ENCODE data around the gene CRTC1.
"Not testable (repeated sequence)": the region's sequence is repeated elsewhere in the genome, so short reads cannot be mapped to it uniquely, and the experiment has no call there.

Gene CRTC1

GRCh38 chr19:18718015-18718526 lies 34.6 kb downstream of the CRTC1 start:
- no peak for ATAC-seq
- H3K27ac Mint-ChIP-seq: peak overlapping the region in 1 of 2 donors; percentile 55
- peaks cover 45% of the 10 kb centered on the region for H3K4me1 Mint-ChIP-seq

GRCh38 chr19:18718846-18719458 lies 35.5 kb downstream of the CRTC1 start:
- Mint-ChIP-seq H3K27ac (peak overlapping the region in 1 of 2 donors; percentile 20), H3K27me3 (no peaks in the 10 kb centered on the region), H3K9me3 (no peaks in the 10 kb centered on the region), H3K4me1 (peaks cover 45% of the 10 kb centered on the region), H3K4me3 (no peak overlapping the region)
- DNase-seq (no peak), ATAC-seq (no peak)

More at GRCh38 chr19:18718015-18718526, 34.6 kb downstream of the CRTC1 start:
- Mint-ChIP-seq H3K27me3 (no peaks in the 10 kb centered on the region), H3K4me3 (no peak overlapping the region), H3K9me3 (no peaks in the 10 kb centered on the region)
- DNase-seq: no peak

DNA sequence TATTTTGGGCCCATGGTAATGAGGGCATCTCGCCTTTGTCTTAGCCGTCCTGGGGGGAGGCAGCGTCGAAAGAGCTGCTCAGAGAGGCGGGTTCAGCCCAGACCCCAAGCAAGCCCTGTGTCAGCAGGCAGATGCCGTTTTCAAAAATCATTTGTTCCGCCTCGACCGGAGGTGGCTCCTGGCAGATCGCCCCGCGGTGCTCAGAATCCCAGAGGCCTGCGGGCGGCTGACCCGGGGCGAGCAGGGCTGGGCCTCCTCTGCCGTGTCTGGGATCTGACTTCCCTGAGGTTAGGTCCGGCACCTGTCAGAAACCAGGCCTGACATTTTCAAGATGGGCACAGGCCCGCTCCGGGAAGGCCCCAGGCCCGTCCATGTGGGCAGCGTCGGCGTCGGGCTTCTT lies 36.1 kb downstream of the CRTC1 start:
- no peak overlapping the region for H3K4me3 Mint-ChIP-seq
- no peak for ATAC-seq
- no peaks in the 10 kb centered on the region for H3K27me3 Mint-ChIP-seq
- peak overlapping the region in 1 of 2 donors; percentile 24 for H3K27ac Mint-ChIP-seq
- H3K9me3 Mint-ChIP-seq: no peaks in the 10 kb centered on the region
- no peak for DNase-seq
- H3K4me1 Mint-ChIP-seq: peaks cover 45% of the 10 kb centered on the region

DNA sequence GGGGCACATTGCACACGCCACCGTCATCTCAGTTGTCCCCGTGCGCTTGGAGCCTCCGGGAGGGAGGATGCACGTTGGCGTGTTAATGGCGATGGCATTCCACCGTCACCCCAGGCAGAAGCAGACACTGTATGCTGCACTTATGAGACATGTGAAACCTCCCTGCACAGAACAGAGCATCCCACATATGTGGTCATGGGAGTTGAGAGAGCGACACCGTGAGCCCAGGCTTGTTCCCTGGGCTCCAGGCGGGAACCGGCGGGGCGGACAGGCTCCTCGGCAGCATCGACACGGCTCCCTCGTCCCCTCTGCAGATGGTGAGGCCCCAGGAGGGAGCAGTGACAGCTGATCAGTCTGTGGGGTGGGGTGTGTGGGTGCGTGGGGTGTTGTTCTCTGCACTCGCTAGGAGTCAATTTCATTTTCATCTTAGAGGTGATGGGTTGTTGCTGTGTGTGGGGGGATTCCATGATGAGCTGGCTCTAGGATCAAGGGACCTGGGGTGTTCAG lies 40.4 kb downstream of the CRTC1 start:
- H3K27ac Mint-ChIP-seq: peak overlapping the region in 1 of 2 donors; percentile 83
- no peak overlapping the region for H3K4me3 Mint-ChIP-seq
- peaks cover 26% of the 10 kb centered on the region for H3K4me1 Mint-ChIP-seq
- H3K9me3 Mint-ChIP-seq: no peaks in the 10 kb centered on the region
- ATAC-seq (peak; percentile 67), DNase-seq (peak in 1 of 2 donors; percentile 15)
- H3K27me3 Mint-ChIP-seq: no peaks in the 10 kb centered on the region

DNA sequence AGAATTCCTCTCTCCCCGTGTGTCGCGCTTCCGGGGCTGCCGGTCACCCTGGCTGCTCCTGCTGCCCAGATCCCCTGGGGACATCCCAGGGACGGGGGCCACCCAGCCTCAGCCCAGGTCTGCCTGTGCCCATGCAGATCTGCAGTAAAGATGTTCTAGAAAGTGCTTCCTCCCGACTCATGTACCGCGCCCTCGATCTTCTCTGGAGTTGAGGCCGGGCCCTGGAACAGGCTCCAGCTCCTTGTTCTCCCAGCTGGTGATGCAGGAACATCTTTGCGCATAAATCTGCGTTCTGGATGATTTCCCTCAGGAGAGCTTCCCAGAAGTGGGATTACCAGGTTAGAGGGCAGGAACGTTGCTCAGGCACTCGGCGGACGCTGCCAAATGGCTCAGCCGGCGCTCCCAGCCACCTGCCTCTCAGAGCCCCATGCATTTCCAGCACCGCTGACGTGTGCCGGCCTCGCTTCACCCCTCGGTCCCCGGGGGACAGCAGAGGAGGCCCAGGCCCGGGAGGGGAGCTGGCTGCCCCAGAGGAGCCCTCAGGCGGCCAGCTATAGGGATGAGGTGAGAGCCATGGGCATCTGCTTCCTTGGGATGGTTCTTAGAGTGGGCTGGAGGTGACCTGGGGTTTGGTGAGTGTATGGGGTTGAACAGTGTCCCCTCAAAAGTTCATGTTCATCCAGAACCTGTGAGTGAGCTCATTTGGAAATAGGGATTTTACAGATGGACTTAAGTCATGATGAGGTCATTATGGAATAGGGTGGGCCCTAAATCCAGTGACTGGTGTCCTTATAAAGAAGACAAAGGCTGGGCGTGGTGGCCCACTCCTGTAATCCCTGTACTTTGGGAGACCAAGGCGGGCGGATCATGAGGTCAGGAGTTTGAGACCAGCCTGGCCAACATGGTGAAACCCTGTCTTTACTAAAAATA lies 42.6 kb downstream of the CRTC1 start:
- DNase-seq (no peak), ATAC-seq (no peak)
- Mint-ChIP-seq H3K4me3 (no peak overlapping the region), H3K27ac (peak overlapping the region in 1 of 2 donors; percentile 84), H3K9me3 (no peaks in the 10 kb centered on the region), H3K4me1 (peaks cover 29% of the 10 kb centered on the region), H3K27me3 (no peaks in the 10 kb centered on the region)

DNA sequence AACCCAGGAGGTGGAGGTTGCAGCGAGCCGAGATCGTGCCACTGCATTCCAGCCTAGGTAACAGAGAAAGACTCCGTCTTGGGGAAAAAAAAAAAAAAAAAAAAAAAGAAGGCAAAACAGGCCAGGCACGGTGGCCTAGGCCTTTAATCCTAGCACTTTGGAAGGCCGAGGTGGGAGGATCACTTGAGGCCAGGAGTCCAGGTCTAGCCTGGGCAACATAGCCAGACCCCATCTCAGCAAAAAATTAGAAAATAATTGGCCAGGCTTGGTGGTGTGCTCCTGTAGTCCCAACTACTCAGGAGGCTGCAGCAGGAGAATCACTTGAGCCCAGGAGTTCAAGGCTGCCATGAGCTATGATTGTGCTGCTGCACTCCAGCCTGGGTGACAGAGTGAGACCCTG lies 43.4 kb downstream of the CRTC1 start:
- H3K27ac Mint-ChIP-seq: no peak overlapping the region
- H3K27me3 Mint-ChIP-seq: no peaks in the 10 kb centered on the region
- no peak for DNase-seq
- no peak for ATAC-seq
- H3K4me3 Mint-ChIP-seq: no peak overlapping the region
- peaks cover 34% of the 10 kb centered on the region for H3K4me1 Mint-ChIP-seq
- H3K9me3 Mint-ChIP-seq: no peaks in the 10 kb centered on the region

DNA sequence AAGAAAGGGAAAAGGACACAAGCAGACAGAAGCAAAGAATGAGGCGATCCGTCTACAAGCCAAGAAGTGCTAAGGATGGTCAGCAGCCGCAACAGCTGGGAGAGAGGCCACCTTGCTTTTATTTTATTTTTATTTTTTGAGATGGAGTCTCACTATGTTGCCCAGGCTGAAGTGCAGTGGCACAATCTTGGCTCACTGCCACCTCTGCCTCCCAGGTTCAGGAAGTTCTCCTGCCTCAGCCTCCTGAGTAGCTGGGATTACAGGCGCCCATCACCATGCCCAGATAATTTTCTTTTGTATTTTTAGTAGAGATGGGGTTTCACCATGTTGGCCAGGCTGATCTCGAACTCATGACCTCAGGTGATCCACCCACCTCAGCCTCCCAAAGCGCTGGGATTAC lies 44.1 kb downstream of the CRTC1 start:
- H3K4me3 Mint-ChIP-seq, ATAC-seq, H3K27ac Mint-ChIP-seq, H3K9me3 Mint-ChIP-seq, DNase-seq, H3K27me3 Mint-ChIP-seq: not testable (repeated sequence)
- H3K4me1 Mint-ChIP-seq: peaks cover 34% of the 10 kb centered on the region

- no peaks in the 10 kb centered on the region for H3K27me3 Mint-ChIP-seq
- peak overlapping the region in 1 of 2 donors; percentile 90 for H3K27ac Mint-ChIP-seq
- H3K9me3 Mint-ChIP-seq: no peaks in the 10 kb centered on the region
- DNase-seq (no peak), ATAC-seq (no peak)
- H3K4me3 Mint-ChIP-seq: no peak overlapping the region
- peaks cover 17% of the 10 kb centered on the region for H3K4me1 Mint-ChIP-seq
These were observed 46.6 kb downstream of the CRTC1 start for GRCh38 chr19:18729933-18730530.

GRCh38 chr19:18730885-18731513 lies 47.5 kb downstream of the CRTC1 start:
- H3K4me3 Mint-ChIP-seq: no peak overlapping the region
- H3K9me3 Mint-ChIP-seq: no peaks in the 10 kb centered on the region
- H3K4me1 Mint-ChIP-seq: peaks cover 8% of the 10 kb centered on the region
- H3K27me3 Mint-ChIP-seq: no peaks in the 10 kb centered on the region
- ATAC-seq (no peak), DNase-seq (no peak)
- H3K27ac Mint-ChIP-seq: peak overlapping the region; percentile 26 to 90

GRCh38 chr19:18731562-18732008 lies 48.1 kb downstream of the CRTC1 start:
- H3K4me3 Mint-ChIP-seq: no peak overlapping the region
- H3K27ac Mint-ChIP-seq: peak overlapping the region; percentile 26 to 90
- no peak for DNase-seq
- no peak for ATAC-seq
- no peaks in the 10 kb centered on the region for H3K9me3 Mint-ChIP-seq
- H3K27me3 Mint-ChIP-seq: no peaks in the 10 kb centered on the region
- H3K4me1 Mint-ChIP-seq: peaks cover 8% of the 10 kb centered on the region

GRCh38 chr19:18733196-18733647 lies 49.7 kb downstream of the CRTC1 start:
- DNase-seq: no peak
- no peak overlapping the region for H3K27ac Mint-ChIP-seq
- H3K27me3 Mint-ChIP-seq: no peaks in the 10 kb centered on the region
- no peaks in the 10 kb centered on the region for H3K9me3 Mint-ChIP-seq
- H3K4me1 Mint-ChIP-seq: peaks cover 8% of the 10 kb centered on the region
- ATAC-seq: no peak
- no peak overlapping the region for H3K4me3 Mint-ChIP-seq

DNA sequence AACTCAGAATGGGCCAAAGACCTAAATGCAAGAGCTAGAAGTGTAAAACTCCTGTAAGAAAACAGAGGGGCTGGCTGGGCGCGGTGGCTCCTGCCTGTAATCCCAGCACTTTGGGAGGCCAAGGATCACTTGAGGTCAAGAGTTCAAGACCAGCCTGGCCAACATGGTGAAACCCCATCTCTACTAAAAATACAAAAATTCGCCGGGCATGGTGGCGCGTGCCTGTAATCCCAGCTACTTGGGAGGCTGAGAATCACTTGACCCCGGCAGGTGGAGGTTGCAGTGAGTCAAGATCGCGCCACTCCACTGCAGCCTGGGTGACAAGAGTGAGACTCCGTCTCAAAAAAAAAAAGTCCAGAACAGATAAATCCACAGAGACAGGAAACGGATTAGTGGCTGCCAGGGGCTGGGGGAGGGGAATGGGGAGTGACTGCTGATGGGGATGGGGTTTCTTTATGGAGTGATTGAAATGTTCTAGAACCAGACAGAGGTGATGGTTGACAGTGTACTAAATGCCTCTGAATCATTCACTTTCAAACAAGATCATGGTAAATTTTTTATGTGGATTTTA lies 50.4 kb downstream of the CRTC1 start:
- not testable (repeated sequence) for H3K4me3 Mint-ChIP-seq, H3K27ac Mint-ChIP-seq, ATAC-seq, H3K4me1 Mint-ChIP-seq, H3K9me3 Mint-ChIP-seq, DNase-seq, H3K27me3 Mint-ChIP-seq

- no peaks in the 10 kb centered on the region for H3K9me3 Mint-ChIP-seq
- ATAC-seq: no peak
- no peak overlapping the region for H3K4me3 Mint-ChIP-seq
- H3K4me1 Mint-ChIP-seq: peaks cover 9% of the 10 kb centered on the region
- peak overlapping the region in 1 of 2 donors; percentile 86 for H3K27ac Mint-ChIP-seq
- DNase-seq: no peak
- H3K27me3 Mint-ChIP-seq: no peaks in the 10 kb centered on the region
These were observed 51.8 kb downstream of the CRTC1 start for GRCh38 chr19:18735324-18735723.

GRCh38 chr19:18735752-18736151 lies 52.3 kb downstream of the CRTC1 start:
- ATAC-seq: no peak
- peaks cover 14% of the 10 kb centered on the region for H3K4me1 Mint-ChIP-seq
- no peak overlapping the region for H3K4me3 Mint-ChIP-seq
- no peak for DNase-seq
- no peaks in the 10 kb centered on the region for H3K9me3 Mint-ChIP-seq
- H3K27ac Mint-ChIP-seq: peak overlapping the region in 1 of 2 donors; percentile 86
- no peaks in the 10 kb centered on the region for H3K27me3 Mint-ChIP-seq

Data from stimulated activated naive CD8-positive, alpha-beta T cell treated with anti-CD3 and anti-CD28 coated beads, Interleukin-15, amount 100 ng/mL, for 72 hours (primary cell).